Measurements from ENCODE around the gene HSFX4. TPM values are rescaled to one million over a fixed set of nuclear protein-coding genes. Genes with fewer than 3 reads are reported as not detected.
A peak's percentile ranks its signal among the peaks of the same experiment; 100 is the strongest.
"Not testable (repeated sequence)": the region's sequence is repeated elsewhere in the genome, so short reads cannot be mapped to it uniquely, and the experiment has no call there.

HSFX4 gene
- polyA plus RNA-seq, 1 donor: 0.61 TPM

DNA sequence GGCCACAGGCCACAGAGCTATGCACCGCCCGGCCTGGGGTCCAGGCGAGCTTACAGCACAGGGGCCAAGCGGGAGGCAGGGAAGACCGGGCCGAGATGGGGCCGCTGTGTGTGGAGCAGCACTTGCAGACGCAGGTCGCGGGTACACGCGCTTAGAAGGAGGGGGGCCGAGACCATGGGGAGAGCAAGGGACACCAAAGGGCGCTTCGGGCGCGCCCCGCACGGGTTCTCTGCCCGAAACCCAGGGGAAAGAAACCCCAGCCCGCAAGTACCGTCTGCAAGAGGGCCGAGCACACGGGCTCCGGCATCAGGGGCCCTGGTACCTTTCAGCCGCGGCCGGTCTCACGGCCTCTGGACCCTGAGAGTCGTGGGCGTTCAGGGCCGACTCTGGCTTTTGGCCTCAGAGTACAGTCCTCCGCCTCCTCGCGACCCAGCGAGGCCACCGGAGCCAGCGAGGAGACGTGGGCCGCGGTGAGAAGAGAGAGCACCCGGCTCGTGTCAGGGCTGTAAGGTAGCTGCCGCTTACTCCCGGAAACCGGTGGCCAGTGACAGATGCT is 8.6 kb downstream of the HSFX4 start:
- DNase-seq (ENCODE audit: low read depth): no peak

DNA sequence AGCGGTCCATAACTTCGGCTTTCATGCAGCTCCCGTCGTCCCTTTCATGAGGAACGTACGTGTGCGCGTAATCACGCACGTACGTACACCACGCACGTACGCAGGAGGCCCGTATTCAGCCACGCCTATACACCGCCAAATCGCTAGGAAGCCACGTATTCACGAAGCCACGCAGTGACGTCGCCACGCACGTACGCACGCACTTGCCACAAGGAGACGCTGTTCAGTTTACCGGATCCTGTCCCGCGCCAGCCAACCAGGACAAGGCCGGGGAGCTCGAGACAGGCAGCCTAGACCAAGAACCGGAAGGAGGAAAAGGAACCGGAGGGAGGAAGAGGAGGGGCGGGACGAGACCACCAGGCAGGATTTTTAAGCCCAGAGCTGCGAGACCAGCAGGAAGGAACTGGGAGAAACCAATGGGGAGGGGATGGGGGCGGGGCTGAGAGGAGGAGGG is 9.1 kb downstream of the HSFX4 start, which contains the start of gene EOLA2:
EOLA2 (minus strand) TSS at position 65 of the 454 bp plus-strand sequence. CDS start 4,617 bp downstream, outside the sequence.
- peak; percentile 92 for DNase-seq (ENCODE audit: low read depth)

DNA sequence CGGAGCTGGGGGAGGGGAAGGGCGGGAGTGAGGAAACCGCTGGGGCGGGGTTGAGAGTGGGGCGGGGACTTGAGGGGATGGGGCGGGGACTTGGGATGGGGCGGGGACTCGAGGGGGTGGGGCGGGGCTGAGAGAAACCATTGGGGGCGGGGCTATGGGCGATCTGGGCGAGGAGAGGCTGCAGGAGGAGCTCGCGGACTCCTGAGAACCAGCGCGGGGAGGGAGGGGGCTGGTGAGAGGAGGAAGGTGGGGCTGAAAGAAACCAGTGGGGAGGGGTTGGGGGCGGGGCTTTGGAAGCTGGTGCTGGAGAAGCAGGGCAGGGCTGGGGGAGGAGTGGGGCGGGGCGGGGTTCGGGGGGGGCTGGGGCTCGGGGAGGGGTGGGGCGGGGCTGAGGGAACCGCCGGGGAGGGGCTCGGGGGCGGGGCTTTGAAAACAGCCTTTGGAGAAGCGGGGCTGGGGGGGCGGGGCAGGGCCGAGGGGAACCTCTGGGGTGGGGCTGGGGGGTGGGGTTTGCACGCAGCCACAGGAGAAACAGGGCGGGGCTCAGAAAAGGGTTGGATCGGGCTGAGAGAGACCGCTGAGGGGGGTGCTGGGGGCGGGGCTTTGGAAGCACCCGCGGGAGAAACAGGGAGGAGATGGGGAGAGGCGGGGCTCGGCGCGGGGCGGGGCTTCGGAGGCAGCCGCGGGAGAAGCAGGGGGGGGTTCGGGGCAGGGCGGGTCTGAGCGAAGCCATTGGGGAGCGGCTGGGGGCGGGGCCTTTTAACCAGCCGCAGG is 9.7 kb downstream of the HSFX4 start:
- DNase-seq (ENCODE audit: low read depth): peak; percentile 52

DNA sequence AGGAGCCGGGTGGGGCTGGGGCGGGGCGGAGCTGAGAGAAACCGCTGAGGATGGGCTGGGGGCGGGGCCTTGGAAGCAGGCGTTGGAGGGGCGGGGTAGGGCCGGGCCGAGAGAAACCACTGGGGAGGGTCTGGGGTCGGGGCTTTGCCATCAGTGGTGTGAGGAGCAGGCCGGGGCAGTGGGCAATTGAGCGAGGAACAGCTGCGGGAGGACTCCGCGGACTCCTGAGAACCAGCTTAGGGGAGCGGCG is 10.2 kb downstream of the HSFX4 start:
- no peak for DNase-seq (ENCODE audit: low read depth)

DNA sequence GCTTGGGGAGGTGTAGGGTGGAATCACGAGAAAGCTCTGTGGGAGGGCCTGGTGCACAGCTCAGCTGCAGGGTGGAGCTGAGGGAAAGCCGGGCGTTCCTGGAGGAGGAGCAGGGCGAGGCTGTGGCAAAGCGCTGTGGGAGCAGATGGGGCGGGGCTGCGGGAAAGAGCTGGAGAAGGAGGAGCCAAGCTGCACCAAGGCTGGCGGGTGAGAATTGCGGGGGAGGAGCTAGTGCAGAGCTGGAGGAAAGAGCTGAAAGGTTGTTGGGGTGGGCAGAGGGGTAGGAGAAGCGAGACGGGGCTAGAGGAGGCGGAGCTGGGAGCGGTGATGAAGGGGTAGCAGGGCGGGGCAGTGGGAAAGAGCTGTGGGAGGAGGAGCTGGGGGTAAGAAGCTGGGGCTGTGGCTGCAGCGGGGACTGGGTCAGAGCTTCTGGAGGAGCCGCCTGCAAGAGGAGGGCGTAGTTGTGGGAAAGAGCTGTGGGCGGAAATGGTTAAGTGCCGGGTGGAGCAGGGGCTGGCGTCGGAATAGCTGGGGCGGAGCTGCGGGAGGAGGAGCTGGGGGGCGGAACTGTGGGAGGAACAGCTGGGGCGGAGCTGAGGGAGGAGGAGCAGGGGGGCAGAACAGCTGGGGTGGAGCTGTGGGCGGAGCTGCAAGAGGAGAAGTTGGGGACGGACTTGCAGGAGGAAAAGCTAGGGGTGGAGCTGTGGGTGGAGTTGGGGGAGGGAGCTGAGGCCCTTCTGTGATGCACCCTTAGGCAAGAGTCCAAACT is 10.7 kb downstream of the HSFX4 start:
- peak; percentile 82 for DNase-seq (ENCODE audit: low read depth)

DNA sequence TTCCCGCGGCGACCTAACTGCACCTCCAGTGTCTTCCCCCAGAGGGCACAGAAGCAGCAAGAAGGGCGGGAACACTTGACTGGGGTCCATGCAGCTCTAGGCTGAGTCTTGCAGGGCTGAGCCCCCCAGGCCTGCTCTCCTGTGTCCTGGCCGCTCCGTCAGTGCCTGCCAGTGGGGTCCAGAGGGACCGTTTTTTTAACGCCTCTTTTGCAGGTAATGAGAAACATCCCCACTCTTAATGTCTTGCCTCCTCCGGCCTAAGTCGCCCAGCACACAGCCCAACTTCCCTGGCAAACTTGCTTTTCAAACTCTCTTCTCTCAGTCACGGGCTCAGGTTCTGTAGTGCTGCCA is 11.3 kb downstream of the HSFX4 start:
- DNase-seq (ENCODE audit: low read depth): not testable (repeated sequence)

DNA sequence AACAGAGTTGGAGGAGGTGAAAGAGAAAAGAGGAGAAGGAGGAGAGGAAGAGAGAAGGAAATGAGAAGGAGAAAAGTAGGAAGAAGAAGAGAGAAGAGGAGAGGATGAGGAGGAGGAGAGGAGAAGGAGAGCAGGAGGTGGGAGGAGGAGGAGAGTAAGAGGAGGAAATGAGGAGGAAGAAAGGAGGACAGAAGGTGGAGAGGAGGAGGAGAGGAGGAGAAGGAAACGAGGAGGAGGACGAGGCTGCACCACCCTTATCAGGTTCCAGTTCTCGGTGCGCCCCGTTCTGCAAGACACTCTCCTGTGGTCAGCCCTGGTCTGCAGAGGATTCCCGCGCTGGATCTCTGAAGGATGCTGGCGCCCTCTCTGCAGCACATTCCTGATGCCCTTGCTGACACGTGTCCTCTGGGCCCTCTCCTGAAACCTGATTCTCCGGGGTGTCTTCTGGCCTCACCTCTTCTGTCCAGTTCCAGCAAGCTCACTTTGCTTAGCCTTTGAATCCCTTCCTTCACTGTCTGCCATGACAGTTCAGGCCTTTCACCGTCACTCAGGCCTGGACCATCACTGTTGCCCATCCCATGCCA is 15.8 kb downstream of the HSFX4 start:
- not testable (repeated sequence) for DNase-seq (ENCODE audit: low read depth)

DNA sequence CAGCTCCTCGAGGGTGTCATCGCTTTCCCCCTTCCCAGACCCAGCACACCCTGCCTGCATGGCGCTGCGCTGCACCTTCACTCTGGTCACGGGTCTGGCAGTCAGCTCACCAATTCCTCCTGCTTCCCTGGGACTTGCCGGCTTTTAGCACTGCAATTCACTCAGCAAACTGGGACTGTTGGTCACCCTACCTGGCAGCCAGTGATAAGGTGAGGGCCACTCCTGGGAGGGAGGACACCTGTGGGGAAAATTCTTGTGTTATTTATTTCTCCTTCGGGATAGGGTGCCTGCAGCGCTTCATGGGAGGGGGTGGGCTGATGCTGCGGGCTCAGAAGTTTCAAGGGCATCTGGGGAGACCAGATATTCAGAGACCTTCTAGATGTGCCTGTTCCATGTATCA is 16.4 kb downstream of the HSFX4 start:
- not testable (repeated sequence) for DNase-seq (ENCODE audit: low read depth)

DNA sequence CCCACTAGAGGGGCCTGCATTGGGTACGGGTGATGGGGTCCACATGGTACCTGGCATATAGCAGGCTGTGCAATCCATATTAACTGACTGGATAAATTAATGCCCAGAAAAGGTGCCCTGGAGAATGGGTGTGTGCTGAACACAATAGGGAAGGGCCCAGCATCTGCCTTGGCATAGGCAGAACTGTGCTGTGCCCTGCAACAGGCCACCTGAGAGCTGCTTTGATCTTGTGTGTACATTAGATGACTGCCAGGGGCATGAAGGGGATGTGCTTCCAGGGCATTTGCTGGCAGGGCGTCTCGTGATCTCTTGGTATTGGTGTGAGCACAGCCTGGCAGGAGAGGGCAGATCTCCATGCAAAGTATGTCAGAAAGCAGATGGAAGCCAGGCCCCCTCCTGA is 17.6 kb downstream of the HSFX4 start:
- not testable (repeated sequence) for DNase-seq (ENCODE audit: low read depth)

DNA sequence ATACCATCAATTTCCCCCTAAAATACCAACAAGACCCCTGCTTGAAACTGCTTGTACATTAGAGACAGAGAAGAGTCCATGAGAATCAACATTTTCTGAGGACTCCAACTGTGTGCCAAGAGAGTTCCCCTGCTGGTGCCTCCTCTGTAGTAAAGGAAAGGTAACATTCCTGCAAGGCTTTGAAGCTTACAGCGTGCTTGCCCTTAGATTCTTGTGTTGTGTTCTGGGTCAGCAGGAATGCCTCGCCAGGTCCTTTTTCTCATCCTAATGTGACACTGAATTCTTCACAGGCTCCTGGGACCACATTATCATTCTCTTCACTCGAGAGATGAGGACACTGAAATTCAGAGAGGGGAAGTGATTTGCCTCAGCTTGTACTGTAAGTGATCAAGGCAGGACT is 18.6 kb downstream of the HSFX4 start:
- no peak for DNase-seq (ENCODE audit: low read depth)

DNA sequence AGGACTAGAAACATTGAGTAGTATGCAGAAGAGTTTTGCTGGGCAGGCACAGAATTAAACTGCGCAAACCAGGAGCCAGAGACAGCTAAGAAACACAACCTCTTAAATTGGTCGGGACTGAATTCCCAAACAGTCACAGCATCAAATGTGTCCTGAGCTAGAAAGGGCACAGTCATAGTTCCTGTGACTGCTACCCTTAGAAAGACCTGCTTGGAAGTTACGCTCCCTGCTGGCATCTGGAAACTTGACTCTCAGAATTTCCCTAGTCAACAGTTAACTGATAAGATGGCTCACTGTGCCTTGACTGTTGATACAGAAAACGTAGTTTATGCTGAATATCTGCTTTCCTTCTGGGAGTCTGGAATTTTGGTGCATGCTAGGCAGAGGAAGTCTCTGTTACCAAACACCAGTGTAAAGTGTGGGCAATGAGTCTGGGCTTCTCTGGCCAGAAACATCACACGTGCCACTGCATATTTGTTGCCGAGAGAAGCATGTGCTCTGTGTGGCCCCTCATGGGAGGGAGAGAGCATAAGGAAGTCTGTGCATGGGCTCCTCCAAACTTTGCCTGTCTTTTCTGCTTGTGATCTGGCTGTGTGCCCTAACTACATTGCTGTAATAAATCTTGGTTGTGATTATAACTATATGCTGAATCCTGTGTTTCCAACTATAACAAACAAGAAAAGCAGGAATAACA is 20.5 kb downstream of the HSFX4 start:
- no peak for DNase-seq (ENCODE audit: low read depth)

DNA sequence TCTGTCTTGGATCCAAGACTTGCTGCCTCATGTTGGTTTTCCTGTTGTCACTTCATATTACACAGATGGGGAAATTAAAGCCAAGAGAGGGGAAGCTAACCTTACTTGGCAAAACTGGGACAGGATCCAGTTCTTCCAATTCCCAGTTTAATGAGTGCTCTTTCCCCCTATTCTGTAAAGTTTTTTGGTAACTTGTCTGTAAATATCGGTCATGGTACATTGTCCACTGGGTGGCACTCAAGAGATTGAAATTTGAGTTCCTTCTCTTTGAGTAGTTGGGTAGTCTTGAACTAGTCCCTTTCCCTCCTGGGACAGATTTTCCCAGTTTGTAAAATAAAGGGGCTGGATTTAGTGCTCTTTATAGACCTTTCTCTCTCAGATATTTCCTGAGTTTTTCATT is 21.3 kb downstream of the HSFX4 start:
- no peak for DNase-seq (ENCODE audit: low read depth)

DNA sequence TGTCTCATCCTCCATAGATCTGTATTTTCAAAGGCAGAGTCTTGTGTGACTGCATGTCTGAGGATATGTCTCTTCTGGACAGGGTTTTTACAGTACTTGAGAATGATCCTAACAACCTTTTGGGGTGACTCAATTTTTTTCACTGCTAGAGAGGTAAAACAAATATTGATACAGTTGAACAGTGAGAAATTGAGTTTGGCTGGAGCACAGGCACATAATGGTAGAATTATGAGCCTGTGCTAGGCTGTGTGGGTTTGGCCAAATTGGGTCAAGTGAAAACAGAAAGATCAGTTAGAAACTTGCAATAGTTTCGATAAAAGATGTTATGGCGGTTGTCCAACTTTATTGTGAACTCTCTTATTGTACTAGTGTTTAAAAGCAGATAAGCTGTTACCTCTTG is 32.2 kb downstream of the HSFX4 start:
- no peak for DNase-seq (ENCODE audit: low read depth)

DNA sequence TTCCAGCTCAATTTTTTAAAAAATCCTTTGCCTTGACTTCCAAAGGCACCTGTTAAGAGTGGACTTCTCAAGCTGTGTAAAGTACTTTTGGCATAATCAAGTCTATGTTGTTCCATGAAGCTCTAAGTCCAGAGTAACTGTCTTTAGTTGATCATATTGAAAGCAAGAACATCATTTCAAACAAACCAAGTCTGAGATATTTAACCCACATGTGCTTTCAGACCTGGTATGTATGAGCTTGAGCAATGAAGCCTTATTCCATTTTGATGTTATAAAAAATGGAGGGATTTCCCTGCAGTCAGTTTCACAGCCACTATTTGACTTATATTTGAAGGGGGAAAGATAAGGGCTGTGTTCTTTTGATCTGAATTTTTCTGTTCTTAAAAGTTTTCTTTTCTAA is 32.6 kb downstream of the HSFX4 start:
- no peak for DNase-seq (ENCODE audit: low read depth)

DNA sequence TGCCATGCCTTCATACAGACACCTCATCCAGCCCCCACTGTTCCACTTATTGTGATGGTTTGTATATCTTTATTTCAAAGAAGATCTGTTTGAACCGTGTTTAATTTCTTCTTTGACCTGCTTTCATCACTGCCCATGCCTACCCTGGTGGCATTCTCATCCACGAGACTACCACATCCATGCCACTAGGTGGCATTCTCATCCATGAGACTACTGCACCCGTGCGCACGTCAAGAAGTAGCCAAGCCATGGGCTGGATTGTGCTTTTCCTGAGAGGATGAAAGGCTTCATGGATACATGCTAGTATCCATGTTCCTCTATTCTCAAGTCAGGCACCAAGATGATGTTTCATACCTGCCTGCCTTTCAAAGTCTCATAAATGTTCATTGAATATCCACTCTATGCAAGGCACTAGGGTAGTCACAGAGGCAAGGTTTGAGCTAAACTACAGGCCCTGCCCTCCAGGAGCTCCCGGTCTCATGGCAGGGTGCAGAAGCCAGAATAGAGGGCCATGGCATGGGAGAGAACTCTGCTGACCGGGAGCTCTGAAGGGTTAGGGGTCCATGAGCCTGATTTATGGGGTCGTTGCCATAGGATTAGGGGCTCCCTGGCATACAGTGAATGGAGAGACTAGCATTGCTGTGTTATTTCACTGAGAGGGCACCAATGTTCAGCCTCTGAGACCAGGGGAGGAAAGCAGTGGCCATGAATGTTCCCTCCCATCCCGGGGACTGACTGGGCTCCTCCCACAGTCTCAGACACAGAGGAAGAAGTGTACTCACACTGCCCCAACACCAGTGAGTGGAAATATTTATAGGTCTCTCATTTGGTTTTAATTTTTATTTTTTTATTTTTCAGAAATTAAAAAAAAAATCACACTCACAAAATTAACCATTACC is 33.7 kb downstream of the HSFX4 start:
- no peak for DNase-seq (ENCODE audit: low read depth)

DNA sequence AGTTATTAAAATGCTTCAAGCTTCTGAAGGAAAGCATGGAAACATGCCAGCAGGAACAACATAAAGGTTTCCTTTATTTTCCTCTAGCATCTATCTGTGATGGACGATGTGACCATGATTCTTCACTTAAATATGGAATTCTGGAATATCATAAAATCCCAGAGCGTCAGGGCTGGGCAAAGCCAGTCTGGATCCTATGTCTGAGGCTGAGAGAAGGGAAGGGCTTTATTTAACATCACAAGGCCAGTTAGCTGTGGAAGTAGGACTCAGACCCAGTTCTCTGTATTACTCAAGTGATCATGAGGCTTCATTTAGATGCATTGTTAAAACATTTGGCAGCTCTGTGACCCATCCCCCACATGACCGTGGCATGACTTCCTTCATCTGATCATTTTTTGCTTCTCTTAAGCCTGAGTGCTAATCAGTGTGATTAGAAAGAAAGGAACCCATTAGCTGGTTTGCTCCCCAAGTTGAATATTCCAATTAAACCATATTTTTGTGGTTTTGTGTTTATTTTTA is 49.8 kb downstream of the HSFX4 start:
- no peak for DNase-seq (ENCODE audit: low read depth)
